GM21360 (cell line): ENCODE measurements around the gene ID4.

Experiments
- ATAC-seq: cut with Tn5 transposase; IDR thresholded peaks from one replicate; pipeline ENCODE4 v1.9.1; 2021; ENCODE audit warnings: mild to moderate bottlenecking, moderate library complexity; ENCODE audit not compliant: unreplicated experiment

The ID4 gene, protein sequence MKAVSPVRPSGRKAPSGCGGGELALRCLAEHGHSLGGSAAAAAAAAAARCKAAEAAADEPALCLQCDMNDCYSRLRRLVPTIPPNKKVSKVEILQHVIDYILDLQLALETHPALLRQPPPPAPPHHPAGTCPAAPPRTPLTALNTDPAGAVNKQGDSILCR

DNA sequence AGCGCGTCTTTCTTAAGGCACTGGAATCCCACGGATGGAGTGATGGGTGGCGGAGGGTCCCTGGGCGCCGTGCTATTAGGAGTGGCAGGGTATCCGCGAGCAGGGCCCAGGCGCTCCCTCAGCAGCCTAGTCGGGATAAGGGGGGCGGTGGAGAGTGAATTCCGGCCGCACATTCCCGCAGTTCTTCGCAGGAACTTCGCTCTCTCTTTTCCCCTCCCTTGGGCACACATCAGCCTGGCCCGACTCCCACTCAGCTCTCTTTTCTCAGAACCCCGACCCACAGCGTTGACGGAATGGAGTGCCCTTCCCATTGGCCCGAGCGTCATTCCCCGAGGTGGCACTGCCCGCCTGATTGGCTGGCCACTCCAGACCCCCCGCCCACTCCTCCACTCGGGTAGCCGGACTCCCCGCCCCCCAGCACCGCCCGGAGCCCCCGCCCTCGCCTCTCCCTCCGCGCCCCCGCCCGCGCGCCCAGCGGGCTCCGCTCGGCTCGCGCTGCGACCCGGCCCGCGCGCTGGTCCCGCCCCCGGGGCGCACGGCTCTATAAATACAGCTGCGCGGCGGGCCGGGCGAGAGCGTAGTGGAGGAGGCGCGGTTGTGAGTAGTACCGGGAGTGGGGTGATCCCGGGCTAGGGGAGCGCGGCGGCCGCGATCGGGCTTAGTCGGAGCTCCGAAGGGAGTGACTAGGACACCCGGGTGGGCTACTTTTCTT, at the start of gene ID4:
ID4 (plus strand) TSS at position 572 of the 712 bp plus-strand sequence. CDS start 385 bp downstream, outside the sequence.
- ATAC-seq, result no peak

- no peak for ATAC-seq
Observed at GRCh38 chr6:19788686-19789085, 48.5 kb upstream of the ID4 start.

DNA sequence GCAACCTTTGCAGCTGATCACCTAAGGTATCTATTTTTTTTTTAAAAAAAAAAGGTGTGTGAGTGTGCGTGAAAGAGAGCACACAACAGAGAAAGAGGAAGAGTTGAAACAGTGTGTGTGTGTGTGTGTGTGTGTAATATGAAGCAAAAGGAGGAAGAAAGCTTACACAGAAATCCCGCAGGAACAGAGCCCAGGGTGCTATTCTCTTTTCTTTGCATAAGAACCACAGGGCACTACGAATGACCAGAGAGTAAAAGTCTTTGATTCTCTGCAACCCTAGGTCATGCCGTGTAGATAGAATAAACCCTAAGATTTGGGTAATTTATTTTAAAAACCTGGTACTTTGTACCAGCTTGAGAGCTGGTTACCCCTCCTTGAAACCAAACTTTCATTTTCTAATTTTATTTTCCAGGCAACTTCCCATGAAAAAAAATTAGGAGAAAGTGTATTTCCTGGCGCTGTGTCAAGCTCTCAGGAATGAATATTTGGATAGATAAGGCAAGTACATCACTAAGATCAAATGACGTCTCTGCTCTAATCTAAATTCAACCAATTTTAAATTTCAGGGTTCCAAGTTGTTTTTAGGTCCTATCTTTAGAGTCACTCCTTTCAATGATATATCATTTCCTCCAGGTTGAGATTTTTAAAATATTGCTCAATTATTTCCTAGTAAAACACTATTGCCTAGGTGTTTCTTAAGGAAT, 47.9 kb upstream of the ID4 start:
- ATAC-seq, result no peak

DNA sequence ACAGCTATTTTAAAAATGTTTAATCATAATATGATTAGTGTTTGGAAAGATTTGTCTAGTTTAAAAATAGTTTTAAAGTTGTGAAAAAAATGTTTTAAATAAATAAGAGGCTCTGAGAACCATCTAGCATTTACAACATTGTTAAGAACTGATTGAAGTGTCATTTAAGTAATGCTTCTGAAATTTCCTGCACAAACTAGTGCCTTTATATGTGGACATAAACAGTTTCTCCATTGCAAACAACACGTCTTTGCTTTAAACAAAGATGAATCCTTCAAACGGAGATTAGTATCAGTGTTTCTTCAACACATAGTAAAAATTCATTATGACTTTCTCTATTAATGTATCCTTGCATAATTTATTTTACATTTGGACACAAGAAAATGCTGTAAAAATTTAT, 45.9 kb upstream of the ID4 start:
- no peak for ATAC-seq

GRCh38 chr6:19795211-19795610, 42.0 kb upstream of the ID4 start:
- ATAC-seq, result no peak

- no peak for ATAC-seq
Observed at GRCh38 chr6:19796452-19796851, 40.7 kb upstream of the ID4 start.

DNA sequence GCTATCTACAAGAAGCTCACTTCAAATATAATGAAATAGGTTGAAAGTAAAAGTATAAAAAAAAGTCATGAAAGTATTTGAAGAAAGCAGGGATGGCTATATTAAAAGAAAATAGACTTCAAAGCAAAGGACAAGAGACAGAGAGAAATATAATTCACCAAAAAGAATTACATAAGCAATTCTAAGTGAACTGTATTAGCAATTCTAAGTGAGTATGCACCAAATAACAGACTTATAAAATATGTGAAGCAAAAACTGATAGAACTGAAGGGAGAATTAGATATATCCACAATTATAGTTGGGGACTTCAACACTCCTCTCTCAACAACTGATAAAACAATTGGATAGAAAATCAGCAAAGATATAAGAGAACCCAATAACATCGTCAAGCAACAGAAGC, 38.8 kb upstream of the ID4 start:
- no peak for ATAC-seq

DNA sequence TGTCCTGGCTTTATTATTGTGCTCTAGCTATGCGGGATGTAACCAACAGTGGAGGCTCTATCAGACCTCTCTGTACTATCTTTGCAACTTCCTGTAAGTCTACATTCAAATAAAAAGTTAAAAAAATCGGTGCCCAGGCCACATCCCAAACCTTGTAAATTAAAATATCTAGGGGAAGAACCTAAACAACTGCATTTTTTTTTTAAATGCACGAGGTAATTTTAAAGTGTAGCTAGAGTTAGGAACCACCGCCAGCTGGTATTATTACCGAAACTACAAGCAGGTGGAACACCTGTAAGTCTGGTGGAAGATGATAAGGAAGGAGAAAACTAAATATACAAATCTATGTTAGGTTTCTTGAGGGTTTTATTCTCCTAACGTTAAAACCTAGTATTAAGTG, 34.5 kb upstream of the ID4 start:
- no peak for ATAC-seq

GRCh38 chr6:19803331-19804204, 33.6 kb upstream of the ID4 start:
- no peak for ATAC-seq

GRCh38 chr6:19804205-19805128, 32.7 kb upstream of the ID4 start:
- ATAC-seq, result peak; percentile 98

GRCh38 chr6:19805129-19805481, 32.1 kb upstream of the ID4 start:
- no peak for ATAC-seq

DNA sequence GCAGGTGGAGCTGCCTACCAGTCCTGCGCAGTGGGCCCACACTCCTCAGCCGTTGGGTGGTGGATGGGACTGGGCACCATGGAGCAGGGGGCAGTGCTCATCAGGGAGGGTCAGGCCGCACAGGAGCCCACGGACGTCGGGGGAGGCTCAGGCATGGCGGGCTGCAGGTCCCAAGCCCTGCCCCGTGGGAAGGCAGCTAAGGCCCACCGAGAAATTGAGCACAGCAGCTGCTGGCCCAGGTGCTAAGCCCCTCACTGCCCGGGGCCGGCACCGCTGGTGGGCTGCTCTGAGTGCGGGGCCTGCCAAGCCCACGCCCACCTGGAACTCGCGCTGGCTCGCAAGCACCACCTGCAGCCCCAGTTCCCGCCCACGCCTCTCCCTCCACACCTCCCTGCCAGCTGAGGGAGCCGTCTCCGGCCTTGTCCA, 30.2 kb upstream of the ID4 start:
- ATAC-seq, result no peak

- no peak for ATAC-seq
Observed at GRCh38 chr6:19811397-19812079, 25.6 kb upstream of the ID4 start.

DNA sequence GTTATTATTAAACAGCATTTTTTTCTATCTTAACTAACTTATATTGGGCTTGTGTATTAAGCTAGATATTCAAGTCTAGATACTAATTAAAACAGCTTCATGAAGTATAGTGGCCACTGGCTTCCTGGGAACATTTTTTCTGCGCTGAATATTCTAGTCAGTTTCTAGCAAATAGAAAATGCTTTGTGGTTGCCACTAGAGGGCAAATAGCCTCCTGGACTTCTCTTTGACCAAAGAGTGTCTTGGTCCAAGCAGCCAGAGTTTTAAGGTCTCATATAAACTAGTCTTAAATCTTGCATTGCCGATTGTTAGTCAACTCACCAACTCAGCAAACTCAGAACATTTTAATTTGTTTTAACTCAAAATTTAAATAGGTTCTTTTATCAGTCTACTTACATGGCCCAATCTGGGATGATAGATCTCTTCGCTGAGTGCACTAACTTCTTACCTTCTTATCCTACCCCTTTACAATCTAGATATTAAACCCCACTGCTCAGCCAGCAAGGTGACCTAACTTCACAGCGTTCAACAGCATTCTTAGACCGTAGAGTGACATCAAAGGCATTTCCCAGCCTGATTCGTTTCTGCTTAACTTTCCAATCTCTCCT, 24.6 kb upstream of the ID4 start:
- ATAC-seq, result no peak

DNA sequence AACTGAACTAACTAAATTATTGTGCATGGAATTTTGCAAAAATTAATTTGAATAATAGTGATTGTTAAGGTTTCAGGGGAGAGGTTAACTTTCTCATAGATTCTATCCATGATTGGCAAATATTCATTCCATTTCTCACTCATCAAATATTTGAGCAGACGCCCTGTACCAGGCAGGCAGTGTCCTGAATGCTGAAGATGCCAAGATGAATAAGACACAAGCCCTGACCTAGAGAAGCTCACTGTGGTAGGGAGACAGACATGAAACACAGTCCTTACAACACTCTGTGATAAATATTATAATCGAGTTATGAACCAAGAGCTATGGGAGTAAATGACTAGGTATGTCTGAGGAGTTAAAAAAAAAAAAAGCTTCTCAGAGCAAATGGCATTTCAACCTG, 18.4 kb upstream of the ID4 start:
- no peak for ATAC-seq

- no peak for ATAC-seq
Observed at GRCh38 chr6:19824058-19824807, 12.9 kb upstream of the ID4 start.

DNA sequence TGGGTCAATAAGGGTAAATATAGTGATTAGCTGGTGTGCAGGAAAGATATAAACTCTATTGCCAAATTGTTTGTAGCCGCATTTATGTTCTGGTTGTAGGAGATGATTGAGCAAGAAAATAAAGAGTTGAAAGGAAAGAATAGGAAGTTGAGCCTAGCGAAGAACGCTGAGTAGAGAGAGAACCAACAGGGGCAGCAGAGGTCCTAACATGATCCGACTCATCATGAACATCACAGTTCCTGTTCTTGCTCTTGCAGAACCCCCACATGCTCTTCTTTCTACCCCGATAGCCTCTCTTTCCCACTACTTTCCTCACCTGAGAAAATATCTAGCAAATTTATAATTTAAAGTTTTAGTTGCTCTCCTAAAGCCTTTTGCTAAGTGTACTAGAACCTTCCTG, 9.9 kb upstream of the ID4 start:
- ATAC-seq, result no peak

GRCh38 chr6:19827903-19828302, 9.3 kb upstream of the ID4 start:
- no peak for ATAC-seq

DNA sequence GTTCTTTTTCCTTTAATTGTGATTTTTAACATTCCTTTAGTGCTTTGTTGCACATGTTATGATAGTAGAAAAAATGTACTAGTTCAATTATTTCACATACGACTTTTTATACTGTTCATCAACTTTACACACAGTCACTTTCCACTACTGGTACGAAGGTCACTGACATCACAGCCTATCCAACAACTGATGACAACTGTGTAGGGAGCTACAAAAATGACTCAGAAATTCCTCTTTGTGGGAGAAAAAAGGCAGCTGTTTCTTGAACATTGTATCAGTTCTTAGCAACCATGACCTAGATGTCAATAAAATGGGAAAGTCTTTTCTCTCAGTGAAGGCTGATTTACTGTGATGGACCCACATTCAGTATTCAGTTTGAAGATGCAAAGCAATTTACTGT, 7.0 kb upstream of the ID4 start:
- ATAC-seq, result no peak
